ENCODE measurements around the gene TRABD2B.

DNA sequence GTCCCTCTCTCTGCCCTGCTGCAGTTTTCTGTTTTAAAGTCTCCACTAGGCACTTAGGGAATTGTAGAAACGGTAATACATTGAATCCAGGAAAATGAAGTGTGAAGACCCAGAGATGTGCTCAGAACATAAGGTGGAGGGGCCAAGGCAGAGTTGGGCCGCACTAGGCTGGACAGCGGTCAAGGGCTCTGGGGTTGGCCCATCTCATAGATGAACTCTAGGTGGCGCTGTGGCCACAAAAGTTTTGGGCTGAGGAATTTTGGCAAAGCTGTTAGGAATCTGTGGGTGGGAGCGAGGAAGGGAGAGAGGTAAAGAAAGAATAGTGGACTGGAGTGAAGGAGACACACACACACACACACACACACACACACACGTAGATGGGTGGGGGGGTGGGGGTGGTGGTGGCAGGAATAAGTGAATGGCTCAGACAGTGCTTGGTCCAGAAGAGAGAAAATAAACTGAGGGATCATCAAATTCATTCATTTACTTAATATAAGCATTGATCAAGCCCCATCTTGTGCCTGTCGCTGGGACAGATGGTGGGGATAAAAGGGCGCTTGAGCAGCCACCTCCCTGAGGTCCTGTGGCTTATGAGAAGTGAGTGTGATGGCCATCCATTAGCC is 258.5 kb downstream of the TRABD2B start:
- TF ChIP-seq EZH2phosphoT487 (IDR thresholded peaks at IDR 0.05; ENCODE audit: insufficient read depth, low read depth): no peak
- TF ChIP-seq EZH2 (IDR thresholded peaks at IDR 0.05; ENCODE audit: insufficient read depth, poor library complexity, severe bottlenecking): no peak

All from GM23248 (cell line).